ENCODE results near the gene HSD17B3.

HSD17B3 gene

GRCh38 chr9:96279932-96280331, 22.0 kb downstream of the HSD17B3 start:
- no peak for TF ChIP-seq CTCF (IDR thresholded peaks at IDR 0.05)
- DNase-seq (ENCODE audit: low spot score), result no peak
- Histone ChIP-seq H3K27ac (no peak overlapping the region), H3K4me3 (no peak overlapping the region)

- Histone ChIP-seq H3K27ac (no peak overlapping the region), H3K4me3 (no peak overlapping the region)
- no peak for DNase-seq (ENCODE audit: low spot score)
- TF ChIP-seq CTCF (IDR thresholded peaks at IDR 0.05), result no peak
Measured at GRCh38 chr9:96274939-96275338, 27.0 kb downstream of the HSD17B3 start.

GRCh38 chr9:96270236-96270744, 31.7 kb downstream of the HSD17B3 start:
- no peak for DNase-seq (ENCODE audit: low spot score)
- no peak for TF ChIP-seq CTCF (IDR thresholded peaks at IDR 0.05)
- H3K4me3 ChIP-seq, result no peak overlapping the region
- no peak overlapping the region for H3K27ac ChIP-seq

- Histone ChIP-seq H3K4me3 (no peak overlapping the region), H3K27ac (no peak overlapping the region)
- DNase-seq (ENCODE audit: low spot score), result no peak
- no peak for TF ChIP-seq CTCF (IDR thresholded peaks at IDR 0.05)
Measured at GRCh38 chr9:96258967-96259366, 43.0 kb downstream of the HSD17B3 start.

GRCh38 chr9:96256800-96257199, 45.2 kb downstream of the HSD17B3 start:
- DNase-seq (ENCODE audit: low spot score), result no peak
- TF ChIP-seq CTCF (IDR thresholded peaks at IDR 0.05), result no peak
- no peak overlapping the region for H3K27ac ChIP-seq

GRCh38 chr9:96255698-96256097, 46.3 kb downstream of the HSD17B3 start:
- no peak for DNase-seq (ENCODE audit: low spot score)
- no peak overlapping the region for H3K4me3 ChIP-seq
- no peak overlapping the region for H3K27ac ChIP-seq
- TF ChIP-seq CTCF (IDR thresholded peaks at IDR 0.05), result no peak

More at GRCh38 chr9:96256800-96257199, 45.2 kb downstream of the HSD17B3 start:
- H3K4me3 ChIP-seq, result no peak overlapping the region

- H3K27ac ChIP-seq, result no peak overlapping the region
- no peak for DNase-seq (ENCODE audit: low spot score)
- no peak for TF ChIP-seq CTCF (IDR thresholded peaks at IDR 0.05)
- H3K4me3 ChIP-seq, result no peak overlapping the region
Measured at GRCh38 chr9:96253059-96253696, 48.8 kb downstream of the HSD17B3 start.
